GM12873 (cell line): ENCODE data around the gene HOXA2.

ENCODE experiments used
- CTCF ChIP-seq: IDR thresholded peaks from 2 replicates; pipeline ENCODE4 v1.5.1; 2012; ENCODE audit warnings: low read depth, mild to moderate bottlenecking, moderate library complexity, low read length, control low read depth; ENCODE audit not compliant: insufficient read depth; ENCODE audit errors: missing control alignments

The HOXA2 gene

GRCh38 chr7:27088002-27088922 is 14.2 kb downstream of the HOXA2 start:
- TF ChIP-seq CTCF = no peak

GRCh38 chr7:27083646-27084045 is 18.8 kb downstream of the HOXA2 start:
- no peak for TF ChIP-seq CTCF

- no peak for TF ChIP-seq CTCF
Measured at GRCh38 chr7:27082171-27082570, 20.3 kb downstream of the HOXA2 start.

GRCh38 chr7:27080844-27081436 is 21.5 kb downstream of the HOXA2 start:
- TF ChIP-seq CTCF = no peak

GRCh38 chr7:27079234-27079975 is 23.1 kb downstream of the HOXA2 start:
- TF ChIP-seq CTCF = no peak

- TF ChIP-seq CTCF = no peak
Measured at GRCh38 chr7:27078616-27079233, 23.8 kb downstream of the HOXA2 start.
